Dedifferentiated amniotic fluid mesenchymal stem cell (primary cell): ENCODE measurements around the gene NAPSA.
A peak's percentile ranks its signal among the peaks of the same experiment; 100 is the strongest.
"Not testable (repeated sequence)": the region's sequence is repeated elsewhere in the genome, so short reads cannot be mapped to it uniquely, and the experiment has no call there.

Source experiments
- DNase-seq: peaks from one replicate; pipeline ENCODE4 v3.0.0-alpha.2; 2016; ENCODE audit errors: extremely low spot score

Gene NAPSA

GRCh38 chr19:50361290-50362029 is 4.0 kb downstream of the NAPSA start:
- DNase-seq = no peak

- DNase-seq = no peak
These were observed 6.1 kb downstream of the NAPSA start for GRCh38 chr19:50359328-50359818.

GRCh38 chr19:50358483-50359327 is 6.7 kb downstream of the NAPSA start:
- DNase-seq = no peak

DNA sequence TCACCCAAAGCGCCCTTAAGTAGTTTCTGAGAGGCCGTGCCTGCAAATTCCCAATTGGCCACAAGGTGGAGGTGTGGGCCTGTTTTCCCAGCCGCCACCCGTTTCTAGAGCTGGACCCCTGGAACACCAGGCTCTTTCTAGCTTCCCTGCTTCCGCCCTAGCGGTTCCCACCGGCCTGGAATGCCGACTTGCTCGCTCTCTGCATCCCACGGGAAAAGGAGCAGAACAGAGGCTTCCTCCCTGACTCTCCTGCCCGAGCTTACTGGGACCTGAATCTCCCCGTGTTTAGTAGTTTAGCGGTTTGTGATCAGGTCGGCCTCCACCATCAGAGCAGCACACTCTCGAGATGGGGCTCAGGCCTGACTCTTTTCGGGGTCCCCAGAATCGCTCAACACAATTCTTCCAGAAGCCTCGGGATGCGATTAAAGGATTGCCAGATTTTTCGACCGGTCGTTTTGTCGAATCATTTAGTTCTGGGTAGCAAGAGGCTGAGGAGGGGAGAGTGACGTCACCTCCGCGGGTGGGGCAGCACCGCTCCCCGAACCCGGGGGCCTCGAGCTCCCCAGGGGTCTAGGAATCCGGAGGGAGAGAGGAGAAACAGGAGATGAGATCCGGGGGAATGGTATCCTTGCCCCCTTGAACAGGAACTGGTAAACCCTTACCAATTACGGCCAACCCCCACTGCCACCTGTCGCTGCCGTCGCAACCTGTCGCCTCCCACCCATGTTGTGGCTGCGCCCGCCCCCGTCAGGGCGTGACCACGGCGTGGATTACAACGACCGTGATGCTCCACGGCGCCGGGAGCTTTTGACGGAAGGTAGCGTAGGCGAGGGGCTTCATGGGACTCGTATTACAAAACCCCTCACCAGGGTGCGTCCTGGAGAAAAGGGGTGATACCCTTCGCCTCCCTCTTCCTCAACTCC is 8.0 kb downstream of the NAPSA start:
- peak; percentile 74 for DNase-seq

DNA sequence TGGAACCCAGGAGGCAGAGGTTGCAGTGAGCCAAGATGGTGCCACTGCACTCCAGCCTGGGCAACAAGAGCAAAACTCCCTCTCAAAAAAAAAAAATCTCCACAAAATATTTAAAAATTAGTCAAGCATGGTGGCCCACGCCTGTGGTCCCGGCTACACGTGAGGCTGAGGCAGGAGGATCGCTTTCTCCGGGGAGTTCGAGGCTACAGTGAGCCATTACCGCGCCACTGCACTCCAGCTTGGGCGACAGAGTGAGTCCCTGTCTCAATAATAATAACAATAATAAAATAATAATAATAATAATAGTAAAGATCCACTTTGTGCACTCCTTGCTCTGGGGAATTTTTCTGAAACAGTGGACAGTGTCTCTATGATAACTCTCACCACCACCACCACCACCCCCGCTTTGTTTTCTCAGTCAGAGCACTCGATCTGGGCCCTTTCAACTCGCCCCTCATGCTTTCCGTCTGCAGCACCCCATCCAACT is 8.7 kb downstream of the NAPSA start:
- DNase-seq = no peak

GRCh38 chr19:50353487-50353880 is 12.0 kb downstream of the NAPSA start:
- DNase-seq = not testable (repeated sequence)

- DNase-seq = no peak
These were observed 13.2 kb downstream of the NAPSA start for GRCh38 chr19:50352242-50352641.

DNA sequence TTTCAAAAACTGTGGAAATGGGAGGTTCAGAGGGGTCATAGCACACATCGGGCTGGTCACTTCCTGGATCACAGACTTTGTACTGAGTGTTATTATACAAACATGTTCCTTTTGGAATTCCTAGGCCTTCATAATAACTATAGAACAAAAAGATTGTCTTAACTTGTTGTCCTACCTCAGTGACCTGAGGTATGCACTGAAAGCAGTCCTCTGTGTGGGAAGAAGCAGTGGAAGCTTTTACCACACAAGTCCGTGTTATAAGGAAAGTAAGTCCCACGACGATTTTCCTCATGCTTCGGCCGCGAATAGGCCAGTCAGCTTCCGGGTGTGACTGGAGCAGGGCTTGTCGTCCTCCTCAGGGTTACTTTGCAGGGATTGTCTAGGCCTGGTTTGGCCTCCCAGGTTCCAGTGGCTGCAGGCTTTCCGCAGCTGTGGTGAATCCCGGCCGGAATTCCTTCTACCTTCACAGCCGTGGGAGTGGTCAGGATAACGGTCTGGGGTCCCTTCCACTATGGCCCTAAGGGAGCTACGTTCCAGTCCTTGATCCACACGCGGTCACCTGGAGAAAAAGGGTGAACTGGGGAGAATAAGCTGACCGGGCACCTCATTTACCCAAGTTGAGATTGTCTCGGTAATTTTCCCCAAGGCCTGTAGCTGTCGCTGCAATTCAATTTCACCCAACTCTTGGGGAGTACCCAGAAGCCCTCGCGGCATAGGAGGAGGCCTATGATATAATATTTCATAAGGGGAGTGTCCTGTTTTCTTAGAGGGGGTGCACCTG is 16.0 kb downstream of the NAPSA start:
- no peak for DNase-seq

DNA sequence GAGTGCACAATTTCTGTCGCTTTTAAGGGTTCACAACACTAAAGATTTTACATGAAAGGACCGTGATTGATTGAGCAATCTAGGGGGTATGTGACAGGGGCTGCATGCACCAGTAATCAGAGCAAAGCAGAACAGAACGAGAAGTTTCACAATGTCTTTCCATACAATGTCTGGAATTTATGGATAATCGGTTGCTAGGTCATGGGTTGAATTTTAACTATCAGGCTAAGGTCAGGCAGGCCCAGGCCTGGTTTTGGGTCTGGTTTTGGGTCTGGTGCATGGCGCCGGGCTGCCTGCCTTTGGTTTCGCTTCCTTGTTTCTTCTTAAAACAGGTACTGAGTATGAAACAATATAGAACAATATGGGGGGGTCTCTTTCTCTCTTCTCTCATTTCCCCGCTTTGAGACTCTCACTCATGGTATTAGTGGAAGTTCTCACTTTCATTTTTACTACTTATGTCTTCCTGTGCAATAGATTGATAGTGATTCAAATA is 18.3 kb downstream of the NAPSA start:
- not testable (repeated sequence) for DNase-seq

DNA sequence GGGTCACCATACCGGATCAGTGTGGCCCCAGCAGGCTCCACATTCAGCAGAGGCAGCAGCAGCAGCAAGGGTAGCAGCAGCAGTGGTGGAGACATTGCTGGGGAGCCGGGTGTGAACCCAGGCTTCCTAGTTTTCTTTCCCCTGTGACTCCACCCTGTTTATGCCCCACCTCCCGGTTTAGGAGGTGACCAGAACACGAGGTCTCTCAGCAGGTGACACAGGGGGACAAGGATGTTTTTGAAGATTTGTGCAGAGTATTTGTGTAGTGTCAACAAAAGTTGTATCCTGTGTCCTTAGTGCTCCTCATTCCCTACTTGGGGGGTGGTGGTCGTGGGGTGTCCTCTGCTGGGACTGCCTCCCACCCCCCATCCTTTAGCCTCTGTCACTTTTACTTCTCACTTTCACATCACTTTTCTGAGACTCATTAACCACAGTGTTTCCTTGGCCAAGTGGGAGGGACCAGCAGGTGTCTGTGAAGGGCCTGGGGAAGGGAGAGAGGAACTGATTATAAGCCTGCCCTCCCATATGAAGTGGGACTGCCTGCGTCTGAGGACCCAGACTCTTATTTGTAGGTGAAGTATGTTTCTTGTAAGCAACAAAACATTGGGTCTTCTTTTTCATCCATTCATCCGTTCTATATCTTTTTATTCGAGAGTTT is 20.6 kb downstream of the NAPSA start:
- no peak for DNase-seq

DNA sequence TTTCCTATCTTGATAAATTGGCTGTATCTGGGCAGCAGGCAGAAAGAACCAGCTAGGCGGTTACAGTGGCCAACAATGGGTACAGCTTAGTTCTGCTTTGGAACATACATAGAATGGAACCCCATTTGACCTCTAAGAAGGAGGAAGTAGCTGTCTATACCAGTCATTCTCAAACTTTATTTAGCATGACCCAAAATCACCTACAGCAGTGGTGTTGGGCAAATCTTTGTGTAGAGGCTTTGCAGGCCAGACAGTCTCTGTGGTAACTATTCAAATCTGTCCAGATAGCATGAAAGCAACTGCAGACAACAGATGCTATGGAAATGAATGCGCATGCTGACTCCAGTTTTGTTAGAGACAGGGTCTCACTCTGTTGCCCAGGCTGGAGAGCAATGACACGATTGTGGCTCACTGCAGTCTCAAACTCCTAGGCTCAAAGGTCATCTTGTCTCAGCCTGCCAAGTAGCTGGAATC is 24.3 kb downstream of the NAPSA start:
- no peak for DNase-seq

DNA sequence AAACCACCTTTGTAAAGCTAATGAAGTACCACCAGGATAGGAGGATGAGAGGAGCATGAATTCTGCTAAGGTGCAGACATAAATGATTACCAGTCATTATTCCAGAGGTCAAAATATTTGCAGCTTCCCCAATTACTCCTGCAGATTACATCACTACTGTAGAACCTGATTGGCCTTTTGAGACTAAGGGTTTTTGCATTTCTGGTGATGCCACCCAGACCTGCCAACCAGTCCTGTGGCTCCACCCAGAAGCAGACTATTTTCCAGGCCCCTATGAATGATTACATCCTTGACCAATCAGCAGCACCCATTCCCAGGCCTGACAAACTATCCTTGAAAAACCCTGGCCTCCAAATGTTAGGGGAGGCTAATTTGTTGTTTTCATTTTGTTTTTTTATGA is 25.1 kb downstream of the NAPSA start:
- no peak for DNase-seq

- not testable (repeated sequence) for DNase-seq
These were observed 28.4 kb downstream of the NAPSA start for GRCh38 chr19:50337031-50337430.

- no peak for DNase-seq
These were observed 30.6 kb downstream of the NAPSA start for GRCh38 chr19:50334741-50335421.

GRCh38 chr19:50333737-50334617 is 31.5 kb downstream of the NAPSA start:
- DNase-seq = no peak

- peak; percentile 65 for DNase-seq
These were observed 32.2 kb downstream of the NAPSA start for GRCh38 chr19:50333235-50333736.

DNA sequence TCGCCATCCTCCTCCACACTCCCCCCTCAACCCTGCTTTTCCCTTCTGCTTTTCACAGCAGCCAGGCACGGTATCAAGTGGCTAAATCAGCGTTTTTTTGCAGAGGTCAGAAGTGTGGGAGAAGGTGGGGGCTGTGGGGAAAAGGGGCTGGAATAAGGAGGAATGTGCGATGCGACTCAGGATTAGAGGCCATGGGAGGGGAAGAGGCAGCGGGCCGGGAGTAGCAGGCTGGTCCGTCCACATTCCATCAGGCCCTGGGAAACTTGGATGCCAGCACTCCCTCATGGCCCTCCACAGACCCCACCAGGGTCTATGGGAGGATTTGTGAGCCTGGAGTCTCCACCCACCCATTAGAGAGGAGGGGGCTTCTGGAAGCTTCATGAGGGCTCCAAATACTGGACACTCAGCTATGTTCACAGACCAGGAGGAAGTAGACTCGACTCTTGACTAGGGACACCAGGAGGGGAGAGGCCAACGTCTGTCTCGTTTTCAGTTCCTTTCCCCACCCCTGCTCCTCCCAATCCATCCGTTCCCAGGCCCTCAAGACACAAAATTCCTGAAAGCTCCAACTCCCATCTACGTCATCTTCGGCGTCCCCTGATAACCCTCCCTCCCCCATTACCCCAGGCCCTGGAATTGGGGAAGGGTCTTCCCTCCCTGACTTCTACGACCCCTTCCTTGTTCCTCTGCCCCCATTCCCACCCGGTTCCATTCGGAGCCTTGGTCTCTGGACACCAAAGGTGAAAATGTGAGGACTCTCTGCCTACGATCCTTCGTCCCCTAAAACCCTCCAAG is 33.0 kb downstream of the NAPSA start:
- no peak for DNase-seq

GRCh38 chr19:50331994-50332243 is 33.5 kb downstream of the NAPSA start:
- no peak for DNase-seq
